RKO (cell line): ENCODE measurements around the gene NET1.
"Not testable (repeated sequence)": the region's sequence is repeated elsewhere in the genome, so short reads cannot be mapped to it uniquely, and the experiment has no call there.

Experiments used
- DNase-seq: peaks from one replicate; pipeline ENCODE4 v3.0.0-alpha.2; 2016; ENCODE audit warnings: low spot score

Gene NET1

DNA sequence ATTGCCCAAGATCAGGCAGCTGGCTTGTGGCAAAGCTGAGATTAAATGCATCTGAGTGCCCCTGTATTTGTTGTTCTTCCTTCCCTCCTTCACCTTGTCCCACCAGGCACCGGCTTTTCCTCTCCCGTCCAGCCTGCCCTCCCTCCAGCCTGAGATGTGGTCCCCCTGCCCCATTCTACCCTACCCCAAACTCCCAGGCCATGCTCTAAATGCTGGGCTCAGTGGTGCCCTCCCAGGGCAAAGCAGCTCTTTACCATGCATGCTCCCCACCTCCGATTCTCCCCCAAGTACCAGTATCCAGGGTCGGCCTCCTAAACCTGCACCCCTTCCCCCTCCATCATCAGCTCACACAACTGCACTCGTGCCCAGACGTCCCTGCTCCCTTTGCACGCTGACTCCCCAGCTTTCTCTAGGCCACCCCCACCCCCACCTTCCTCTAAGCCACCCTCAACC, 50.5 kb downstream of the NET1 start:
- no peak for DNase-seq

DNA sequence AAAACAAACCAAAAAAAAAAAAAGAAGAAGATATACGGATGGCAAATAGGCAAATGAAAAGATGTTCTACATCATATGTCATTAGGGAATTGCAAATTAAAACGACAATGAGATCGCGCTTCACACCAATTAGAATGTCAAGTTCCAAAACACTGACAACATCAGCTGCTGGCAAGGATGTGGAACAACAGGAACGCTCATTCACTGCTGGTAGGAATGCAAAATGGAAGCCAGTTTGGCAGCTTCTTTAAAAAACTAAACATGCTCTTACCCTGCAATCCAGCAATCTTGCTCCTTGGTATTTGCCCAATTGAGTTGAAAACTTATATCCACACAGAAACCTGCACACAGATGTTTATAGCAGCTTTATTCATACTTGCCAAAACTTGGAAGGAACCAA, 52.2 kb downstream of the NET1 start:
- no peak for DNase-seq

DNA sequence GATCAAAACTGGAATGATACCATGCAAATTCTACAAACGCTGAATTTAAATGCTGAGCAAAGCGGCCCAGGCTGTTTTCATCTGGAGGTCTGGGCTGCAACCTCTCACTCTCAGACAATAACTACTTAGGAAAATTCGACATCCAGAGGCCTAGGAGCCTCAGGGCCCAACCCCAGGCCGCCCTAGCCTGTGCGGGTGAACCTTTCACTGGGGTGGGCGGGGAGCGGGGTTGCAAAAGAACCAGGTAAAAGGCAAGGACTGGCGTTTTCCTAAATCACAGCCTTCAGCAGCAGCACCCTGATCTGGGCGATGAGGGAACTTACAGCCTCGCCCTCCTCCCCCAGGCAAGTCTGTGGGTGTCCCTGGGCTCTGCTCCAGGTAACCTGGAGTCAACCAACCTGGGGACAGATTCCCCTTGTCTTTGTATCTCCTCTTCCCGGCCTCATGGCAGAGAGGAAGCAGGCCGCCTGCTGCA, 53.7 kb downstream of the NET1 start:
- DNase-seq, result no peak

DNA sequence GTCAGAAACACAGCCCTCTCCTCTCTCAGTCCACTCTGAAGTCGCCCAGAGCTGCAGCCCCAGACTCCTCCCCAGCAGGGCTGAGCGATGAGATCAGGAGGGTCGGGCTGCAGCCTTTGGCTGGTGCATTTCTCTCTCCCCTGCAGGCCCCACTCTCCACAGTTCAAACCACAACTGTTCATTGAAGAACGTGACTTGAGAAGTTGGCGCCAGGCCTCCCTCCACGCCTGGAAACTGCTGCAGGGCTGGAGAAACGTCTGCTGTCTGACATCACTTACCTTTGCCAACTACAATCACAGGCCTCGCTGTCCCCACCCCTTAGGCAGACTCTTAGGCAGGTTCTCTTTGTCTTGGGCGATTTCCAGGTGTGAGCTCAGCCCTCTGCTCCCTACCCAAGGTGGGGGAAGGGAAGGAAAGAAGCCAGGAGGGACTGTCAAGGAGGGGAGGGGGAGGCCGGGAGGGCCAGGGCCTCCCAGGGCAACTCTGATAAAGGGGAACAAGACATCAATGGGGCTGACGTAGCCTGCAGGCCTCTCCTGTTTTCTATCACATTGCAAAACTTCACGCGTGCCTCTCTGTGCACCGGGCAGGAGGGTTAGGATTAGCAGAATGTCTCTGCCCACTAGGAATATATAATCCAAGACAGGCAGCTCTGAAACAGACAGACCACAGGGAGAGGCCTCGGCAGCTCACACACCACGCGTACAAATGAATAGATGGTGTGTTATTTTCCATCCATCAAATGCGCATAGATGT, 54.3 kb downstream of the NET1 start:
- DNase-seq, result no peak

DNA sequence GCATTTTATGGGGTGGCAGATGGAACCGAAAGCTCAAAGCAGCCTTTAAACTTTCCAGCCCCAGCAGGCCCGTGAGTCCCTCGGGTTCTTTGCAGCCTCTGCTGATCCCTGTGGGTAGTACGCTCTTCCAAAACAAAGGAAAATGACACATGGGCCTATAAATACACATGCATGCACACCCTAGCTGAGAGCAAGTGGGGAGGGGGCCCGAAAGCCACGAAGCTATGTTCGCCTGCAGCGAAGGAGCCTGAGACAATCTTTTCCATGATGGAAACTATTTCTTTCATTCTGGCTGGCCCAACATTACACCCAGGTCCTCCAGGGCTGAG, 54.8 kb downstream of the NET1 start:
- no peak for DNase-seq

DNA sequence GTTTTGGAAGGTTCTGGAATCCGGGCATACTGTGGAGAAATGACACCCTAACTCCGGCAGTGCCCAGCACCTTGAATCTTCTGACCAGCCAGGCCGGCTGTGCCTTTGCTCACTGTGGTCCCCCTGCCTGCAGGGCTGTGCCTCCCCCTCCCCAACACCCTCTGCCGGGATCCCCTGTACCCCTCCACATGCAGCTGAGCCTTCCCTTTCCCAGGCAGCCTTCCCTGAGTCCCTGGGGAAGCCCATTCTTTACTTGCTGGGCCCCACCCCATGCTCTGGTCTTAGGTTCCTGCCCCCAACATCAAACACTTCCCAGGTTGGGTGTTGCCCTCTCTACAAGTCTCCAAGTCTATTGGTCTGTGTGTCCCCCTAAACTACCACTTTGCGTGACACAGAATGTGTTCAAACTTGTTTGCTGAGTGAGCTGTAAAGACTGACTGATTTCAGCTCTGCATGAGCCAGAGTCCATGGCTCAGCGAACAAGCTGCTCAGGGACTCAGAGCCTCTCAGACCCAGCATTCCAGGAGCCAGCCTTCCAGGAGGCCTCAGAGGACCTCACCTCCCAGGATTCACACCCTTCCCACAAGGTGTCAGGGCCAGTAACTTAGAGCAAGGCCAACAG, 55.4 kb downstream of the NET1 start:
- DNase-seq, result no peak

DNA sequence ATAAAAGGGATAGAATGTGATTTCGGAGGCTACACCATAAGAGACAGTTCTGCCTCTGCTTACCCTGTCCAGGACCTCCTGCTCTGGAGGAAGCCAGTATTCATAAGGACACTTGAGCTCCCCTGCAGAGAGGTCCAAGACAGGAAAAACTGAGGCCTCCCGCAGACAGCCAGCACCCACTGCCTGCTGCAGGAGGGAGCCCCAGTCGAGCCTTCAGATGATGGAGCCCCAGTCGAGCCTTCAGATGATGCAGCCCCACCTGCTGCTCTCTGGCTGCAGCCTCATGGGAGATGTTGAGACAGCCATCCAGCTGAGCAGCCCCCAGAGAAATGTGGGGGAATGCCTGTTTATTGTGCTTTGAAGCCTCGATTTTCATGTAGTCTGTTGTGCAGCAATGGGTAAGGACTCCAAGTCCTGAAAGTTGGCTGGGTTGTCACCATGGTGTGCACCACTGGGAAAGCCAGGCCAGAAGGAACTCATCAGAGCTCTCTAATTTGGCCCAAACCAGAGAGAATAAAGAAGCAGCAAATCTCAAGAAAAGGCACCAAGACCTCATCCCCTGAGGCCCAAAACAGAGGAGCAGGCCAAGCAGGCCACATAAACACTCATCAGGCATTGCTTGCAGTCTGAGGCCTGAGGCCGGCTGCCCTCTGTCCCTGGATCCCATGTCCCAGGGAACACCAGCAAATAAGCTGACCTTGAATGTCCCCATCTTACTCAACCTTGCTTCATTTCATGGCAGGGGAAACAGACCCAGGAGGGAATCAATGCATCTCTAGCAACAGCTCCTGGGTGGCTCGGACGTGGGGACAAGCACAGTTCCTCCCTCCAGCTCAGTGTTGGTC, 56.1 kb downstream of the NET1 start:
- DNase-seq, result no peak

DNA sequence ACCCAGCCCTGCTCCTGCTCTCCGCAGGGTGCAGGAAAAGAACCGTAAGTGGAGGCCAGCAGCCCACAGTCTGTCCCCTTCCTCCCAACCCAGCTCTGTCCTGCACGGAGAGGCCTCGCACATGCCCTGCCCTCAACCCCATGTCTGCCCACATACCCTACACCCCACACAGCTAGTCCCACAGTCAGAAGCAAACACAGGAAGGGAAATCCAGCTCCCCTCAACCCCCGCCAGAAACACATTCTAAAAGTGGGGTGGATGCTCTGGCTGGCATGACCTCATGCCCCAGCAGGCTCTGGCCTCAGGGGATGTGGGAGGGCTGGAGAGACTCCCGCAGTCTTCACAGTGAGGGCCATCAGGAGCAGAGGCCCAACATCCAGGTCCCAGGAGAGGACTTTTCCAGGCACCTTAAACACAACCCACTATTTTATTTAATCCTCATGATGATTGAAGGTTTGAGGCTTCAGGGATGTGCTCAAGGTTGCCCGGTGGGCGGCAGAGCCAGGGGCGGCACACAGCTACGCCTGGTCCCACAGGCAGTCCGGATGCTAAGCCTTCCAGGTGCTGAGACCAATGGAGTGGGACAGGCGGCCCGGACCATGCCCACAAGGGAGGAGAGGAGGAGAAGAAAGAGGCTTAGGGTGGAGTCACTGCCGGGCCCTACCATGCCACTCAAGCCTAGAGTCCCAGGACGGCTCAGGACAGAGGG, 57.1 kb downstream of the NET1 start:
- DNase-seq, result no peak

DNA sequence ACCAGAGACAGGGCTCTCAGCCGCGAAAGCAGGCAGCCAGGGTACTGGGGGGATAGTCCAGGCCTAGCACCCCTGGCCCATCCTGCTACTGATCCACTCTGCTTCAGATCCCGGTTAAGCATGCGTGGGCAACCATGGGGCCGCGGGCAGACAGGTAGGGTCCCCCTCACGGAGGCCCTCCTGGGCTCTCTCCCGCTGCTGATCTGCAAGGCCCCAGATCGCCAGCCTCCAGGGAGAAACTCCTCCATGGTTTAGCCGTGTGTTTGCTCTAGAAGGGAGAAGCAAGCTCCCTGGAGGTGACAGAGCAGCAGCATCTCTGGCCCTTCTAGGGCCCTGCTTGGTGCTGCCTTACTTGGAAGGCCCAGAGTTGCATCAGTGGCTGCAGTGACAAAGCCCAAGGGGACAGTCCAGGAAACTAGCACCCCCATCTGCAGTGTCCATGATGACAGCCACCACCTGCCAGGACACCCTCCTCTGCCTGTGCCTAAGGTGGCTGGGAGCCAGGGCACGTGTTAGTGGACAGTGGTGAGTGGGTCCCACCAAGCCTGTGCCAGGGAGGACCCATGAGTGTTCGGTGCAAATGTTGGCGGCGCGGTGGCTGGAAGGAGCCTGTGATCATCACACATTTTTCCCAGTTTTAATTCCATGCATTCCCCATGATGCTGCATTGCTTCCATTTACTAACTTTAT, 57.9 kb downstream of the NET1 start:
- no peak for DNase-seq

DNA sequence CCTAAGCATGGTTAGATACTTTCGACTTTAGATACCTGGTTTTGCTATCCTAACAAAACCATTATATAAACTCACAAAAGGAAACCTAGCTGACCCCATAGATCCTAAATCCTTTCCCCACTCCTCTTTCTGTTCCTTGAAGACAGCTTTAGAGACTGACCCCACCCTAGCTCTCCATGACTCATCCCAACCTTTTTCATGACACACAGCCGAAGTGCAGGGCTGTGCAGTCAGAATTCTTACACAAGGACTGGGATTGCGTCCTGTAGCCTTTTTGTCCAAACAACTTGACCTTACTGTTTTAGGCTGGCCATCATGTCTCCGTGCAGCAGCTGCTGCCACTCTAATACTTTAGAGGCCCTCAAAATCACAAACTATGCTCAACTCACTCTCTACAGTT, 62.3 kb downstream of the NET1 start:
- DNase-seq, result not testable (repeated sequence)

DNA sequence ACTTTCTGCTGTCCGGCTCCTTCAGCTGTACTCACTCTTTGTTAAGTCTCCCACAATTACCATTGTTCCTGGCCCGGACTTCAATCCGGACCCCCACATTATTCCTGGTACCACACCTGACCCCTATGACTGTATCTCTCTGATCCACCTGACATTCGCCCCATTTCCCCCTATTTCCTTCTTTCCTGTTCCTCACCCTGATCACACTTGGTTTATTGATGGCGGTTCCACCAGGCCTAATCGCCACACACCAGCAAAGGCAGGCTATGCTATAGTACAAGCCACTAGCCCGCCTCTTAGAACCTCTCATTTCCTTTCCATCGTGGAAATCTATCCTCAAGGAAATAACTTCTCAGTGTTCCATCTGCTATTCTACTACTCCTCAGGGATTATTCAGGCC, 62.7 kb downstream of the NET1 start:
- not testable (repeated sequence) for DNase-seq

DNA sequence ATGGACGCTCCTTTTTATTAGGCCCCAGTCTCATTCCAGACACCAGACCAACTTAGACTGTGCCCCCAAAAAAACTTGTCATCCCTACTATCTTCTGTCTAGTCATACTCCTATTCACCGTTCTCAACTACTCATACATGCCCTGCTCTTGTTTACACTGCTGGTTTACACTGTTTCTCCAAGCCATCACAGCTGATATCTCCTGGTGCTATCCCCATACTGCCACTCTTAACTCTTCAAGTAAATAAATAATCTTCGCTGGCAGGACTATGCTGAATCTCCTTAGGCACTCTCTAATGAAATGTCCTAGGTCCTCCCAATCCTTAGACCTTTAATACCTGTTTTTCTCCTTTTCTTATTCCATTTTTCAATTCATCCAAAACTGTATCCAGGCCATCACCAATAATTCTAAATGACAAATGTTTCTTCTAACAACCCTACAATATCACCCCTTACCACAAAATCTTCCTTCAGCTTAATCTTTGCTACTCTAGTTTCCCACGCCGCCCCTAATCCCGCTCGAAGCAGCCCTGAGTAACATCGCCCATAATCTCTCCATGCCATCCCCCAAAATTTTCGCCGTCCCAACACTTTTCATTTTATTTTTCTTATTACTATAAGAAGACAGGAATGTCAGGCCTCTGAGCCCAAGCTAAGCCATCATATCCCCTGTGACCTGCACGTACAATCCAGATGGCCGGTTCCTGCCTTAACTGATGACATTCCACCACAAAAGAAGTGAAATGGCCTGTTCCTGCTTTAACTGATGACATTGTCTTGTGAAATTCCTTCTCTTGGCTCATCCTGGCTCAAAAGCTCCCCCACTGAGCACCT, 63.8 kb downstream of the NET1 start:
- DNase-seq, result not testable (repeated sequence)

DNA sequence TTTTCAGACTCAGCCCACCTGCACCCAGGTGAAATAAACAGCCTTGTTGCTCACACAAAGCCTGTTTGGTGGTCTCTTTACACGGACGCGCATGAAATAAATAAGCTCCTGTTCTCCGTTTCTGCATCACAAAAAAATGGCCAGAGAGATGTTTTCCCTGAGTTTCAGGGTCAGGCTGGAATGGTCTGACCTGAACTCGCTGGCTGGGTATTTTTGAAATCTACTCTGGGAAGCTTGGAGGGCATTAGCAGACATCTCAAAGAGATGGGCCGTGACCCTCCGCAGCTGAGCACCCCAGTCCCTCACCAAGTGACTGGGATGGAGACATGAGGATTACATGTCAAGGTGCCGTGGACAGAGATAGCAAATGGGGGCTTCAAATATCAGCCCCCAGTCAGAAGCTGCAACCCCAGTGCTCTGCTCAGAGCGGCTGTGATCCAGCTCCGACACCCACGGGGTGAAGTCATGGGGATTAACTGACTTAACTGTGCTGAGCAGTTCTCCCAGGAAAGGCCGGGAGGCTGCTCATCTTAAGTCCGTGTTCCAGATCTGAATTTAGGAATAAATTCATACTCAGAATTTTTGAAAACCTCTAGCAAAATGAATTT, 64.7 kb downstream of the NET1 start:
- DNase-seq, result no peak

DNA sequence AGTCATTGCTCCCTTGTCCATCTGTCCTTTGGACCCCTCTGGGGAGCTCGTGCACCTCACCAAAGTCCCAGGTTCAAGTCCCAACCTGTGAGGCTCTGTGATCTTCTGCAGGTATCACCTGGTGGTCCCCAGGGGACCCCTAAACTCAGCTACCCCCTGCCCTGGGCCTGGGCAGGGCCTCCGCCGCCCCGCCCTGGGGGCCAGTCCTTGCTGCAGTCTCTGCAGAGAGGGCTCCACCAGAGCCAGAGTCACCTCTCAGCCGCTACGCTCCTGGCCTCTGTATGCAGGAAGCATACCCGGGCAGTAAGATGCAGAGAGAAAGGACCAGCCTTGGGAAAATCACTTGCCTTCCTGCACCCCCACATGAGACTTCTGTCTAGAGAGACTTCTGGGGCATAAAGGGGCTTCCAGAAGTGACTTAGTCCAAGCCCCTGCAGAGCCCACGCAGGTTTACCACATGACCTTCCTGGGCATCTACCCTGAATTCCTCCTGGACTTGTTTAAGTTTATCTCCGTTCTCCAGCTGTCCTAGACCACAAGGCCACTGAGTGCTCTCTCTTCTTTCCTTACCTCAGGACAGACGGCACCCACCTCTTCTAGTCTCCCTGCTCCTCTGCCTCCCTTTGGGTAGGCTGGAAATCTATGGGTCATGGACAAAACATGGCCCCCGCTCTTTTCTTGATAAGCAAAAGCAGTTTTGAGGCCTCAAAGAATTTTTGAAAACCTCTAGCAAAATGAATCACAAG, 65.8 kb downstream of the NET1 start:
- no peak for DNase-seq

DNA sequence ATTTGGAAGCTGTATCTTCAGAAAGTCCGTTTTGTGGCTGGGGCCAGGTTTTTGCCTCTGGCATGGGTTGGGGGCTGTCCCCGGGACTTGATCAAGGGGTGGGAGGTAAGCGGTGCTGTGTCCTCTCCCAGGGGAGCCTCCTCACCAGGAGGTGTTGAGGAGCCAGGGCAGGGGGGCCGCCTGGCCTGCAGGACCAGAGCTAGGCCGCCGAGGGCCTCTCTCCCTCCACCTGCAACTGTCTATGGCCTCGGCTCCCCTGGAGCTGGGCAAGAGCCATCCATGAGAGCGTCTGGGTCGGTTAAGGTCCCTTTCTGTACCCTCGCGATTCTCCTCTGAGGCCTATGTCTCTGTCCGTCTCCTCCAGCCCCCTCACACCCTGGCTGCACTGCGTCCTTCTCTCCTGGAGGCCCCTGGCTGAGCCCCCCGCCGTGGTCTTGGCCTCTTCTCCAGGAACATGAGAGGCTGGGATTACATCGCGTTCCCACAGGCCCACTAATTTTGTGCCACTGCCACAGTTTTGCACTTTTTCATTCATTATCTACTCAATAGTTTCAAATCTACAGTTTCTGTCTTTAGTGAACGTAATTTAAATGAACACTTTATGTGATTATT, 66.4 kb downstream of the NET1 start:
- no peak for DNase-seq

DNA sequence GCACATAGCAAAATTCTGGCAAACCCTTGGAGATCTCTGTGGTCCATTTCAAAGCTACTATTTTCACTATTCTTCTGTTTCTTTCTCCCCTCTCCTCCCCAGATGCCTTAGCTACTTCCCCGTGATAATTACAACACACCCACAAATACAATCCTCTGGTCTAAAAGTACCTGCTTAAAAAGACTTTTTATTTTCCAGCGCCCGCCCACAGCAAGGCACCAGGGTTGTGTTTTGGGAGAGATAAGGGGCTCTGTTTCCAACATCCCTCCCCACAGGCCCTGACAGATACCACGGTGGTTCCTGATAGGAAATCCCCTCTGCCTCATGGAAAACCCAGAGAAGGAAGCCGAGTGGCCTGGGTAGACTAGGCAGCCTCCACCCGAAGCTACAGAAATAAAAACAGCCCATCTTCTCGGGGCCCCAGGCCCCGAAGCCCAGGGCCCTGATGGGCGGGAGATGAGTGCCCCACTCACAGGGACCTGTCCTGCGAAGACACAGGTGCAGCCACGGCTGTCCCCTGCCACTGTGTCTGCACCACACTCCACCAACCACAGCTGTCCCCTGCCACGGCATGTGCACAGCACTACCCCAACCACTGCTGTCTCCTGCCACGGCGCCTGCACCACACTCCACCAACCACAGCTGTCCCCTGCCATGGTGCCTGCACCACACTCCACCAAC, 67.3 kb downstream of the NET1 start:
- no peak for DNase-seq

DNA sequence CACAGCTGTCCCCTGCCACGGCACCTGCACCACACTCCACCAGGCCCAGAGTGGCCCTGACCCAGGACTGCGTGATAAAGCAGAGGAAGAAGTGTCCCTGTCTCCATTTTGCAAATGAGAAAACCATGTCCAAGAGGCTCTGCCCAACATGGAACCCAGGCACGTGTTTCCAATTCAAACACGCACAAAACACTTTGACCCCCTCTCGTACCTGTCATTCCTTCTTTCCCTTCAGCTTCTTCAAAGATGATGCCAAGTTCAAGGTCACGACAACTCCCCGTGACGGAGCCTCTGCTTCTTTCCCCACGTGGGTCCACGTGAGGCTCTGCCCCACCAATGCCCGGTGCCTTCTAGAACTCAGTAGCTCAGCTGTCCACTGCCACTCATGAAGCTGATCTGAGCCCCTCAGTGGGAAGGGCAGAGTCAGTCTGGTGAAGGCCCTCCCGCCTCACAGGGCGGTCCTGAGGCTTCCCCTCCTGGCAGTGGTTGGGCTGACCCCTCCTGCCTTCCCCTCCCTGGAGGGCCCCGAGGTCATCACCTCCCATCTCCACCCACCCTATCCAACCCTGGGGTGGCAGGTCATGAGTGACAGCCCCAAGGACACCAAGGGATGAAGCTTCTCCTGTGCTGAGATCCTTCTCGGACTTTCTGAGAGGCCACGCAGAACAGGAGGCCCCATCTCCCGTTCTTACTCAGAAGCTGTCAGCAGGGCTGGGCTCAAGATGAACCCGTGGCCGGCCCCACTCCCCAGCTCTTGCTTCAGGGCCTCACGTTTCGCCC, 68.0 kb downstream of the NET1 start:
- DNase-seq, result no peak

DNA sequence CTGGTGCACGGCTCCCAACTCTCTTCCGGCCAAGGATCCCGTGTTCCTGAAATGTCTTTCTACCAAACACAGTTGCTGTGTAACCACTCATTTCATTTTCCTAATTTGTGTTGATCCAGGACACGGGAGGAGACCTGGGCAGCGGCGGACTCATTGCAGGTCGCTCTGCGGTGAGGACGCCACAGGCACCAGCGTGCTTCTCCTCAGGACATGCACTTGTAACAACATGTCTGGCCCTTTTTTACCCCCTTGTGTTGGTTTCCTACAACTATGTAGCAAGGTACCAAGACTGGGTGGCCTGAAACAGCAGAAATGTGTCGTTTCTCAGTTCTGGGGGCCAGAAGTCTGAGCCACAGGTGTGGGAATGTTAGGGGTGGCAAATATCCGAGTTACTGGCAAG, 68.8 kb downstream of the NET1 start:
- DNase-seq, result no peak
